Measurements from ENCODE around the gene MCCC2.
"Not testable (repeated sequence)": the region's sequence is repeated elsewhere in the genome, so short reads cannot be mapped to it uniquely, and the experiment has no call there.

Gene MCCC2

GRCh38 chr5:71573591-71573990 is 13.5 kb upstream of the MCCC2 start:
- no peak for TF ChIP-seq CTCF (IDR thresholded peaks at IDR 0.05; ENCODE audit: extremely low read depth, insufficient read depth, missing control alignments)
- in situ Hi-C loops (cut with MboI; ENCODE audit: low pct_unique_long_range_greater_than_20kb, low sequenced_read_pairs, unreplicated experiment) = no loop called here
- no peak for DNase-seq (ENCODE audit: low spot score)

GRCh38 chr5:71575588-71575987 is 11.6 kb upstream of the MCCC2 start:
- DNase-seq (ENCODE audit: low spot score); in situ Hi-C loops (cut with MboI; ENCODE audit: low pct_unique_long_range_greater_than_20kb, low sequenced_read_pairs, unreplicated experiment): not testable (repeated sequence)

GRCh38 chr5:71576241-71576640 is 10.9 kb upstream of the MCCC2 start:
- no peak for TF ChIP-seq CTCF (IDR thresholded peaks at IDR 0.05; ENCODE audit: extremely low read depth, insufficient read depth, missing control alignments)
- no peak for DNase-seq (ENCODE audit: low spot score)
- in situ Hi-C loops (cut with MboI; ENCODE audit: low pct_unique_long_range_greater_than_20kb, low sequenced_read_pairs, unreplicated experiment) = no loop called here

- DNase-seq (ENCODE audit: low spot score); in situ Hi-C loops (cut with MboI; ENCODE audit: low pct_unique_long_range_greater_than_20kb, low sequenced_read_pairs, unreplicated experiment): not testable (repeated sequence)
These were observed 9.3 kb upstream of the MCCC2 start for GRCh38 chr5:71577839-71578238.

- no peak for DNase-seq (ENCODE audit: low spot score)
- no peak for TF ChIP-seq CTCF (IDR thresholded peaks at IDR 0.05; ENCODE audit: extremely low read depth, insufficient read depth, missing control alignments)
- in situ Hi-C loops (cut with MboI; ENCODE audit: low pct_unique_long_range_greater_than_20kb, low sequenced_read_pairs, unreplicated experiment) = no loop called here
These were observed 4.1 kb upstream of the MCCC2 start for GRCh38 chr5:71582945-71583584.

GRCh38 chr5:71586052-71586940 is 844 bp upstream of the MCCC2 start:
- in situ Hi-C loops (cut with MboI; ENCODE audit: low pct_unique_long_range_greater_than_20kb, low sequenced_read_pairs, unreplicated experiment) = no loop called here
- DNase-seq (ENCODE audit: low spot score) = peak; percentile 25

More at GRCh38 chr5:71586052-71586940, 844 bp upstream of the MCCC2 start:
- TF ChIP-seq CTCF (IDR thresholded peaks at IDR 0.05; ENCODE audit: extremely low read depth, insufficient read depth, missing control alignments) = no peak
